Upper lobe of right lung (tissue), 1 donor: ENCODE data around the gene ARID3A. TPM values are rescaled to one million over a fixed set of nuclear protein-coding genes. Genes with fewer than 3 reads are reported as not detected.

Experiments used
- ATAC-seq: fragments of 200-7000 bp; cut with Tn5 transposase; one replicate; pipeline ENCODE4 v1.9.1; 2020; ENCODE audit warnings: mild to moderate bottlenecking, moderate library complexity
- DNase-seq: peaks from one replicate; pipeline ENCODE4 v3.0.0-alpha.2; 2020
- H3K27ac ChIP-seq: fragments of 200-600 bp; one replicate; pipeline ENCODE4 v1.8.0; 2022
- H3K27me3 ChIP-seq: fragments of 200-600 bp; one replicate; pipeline ENCODE4 v1.8.0; 2022; ENCODE audit warnings: mild to moderate bottlenecking
- H3K36me3 ChIP-seq: fragments of 200-600 bp; one replicate; pipeline ENCODE4 v1.8.0; 2022
- H3K4me1 ChIP-seq: fragments of 200-600 bp; one replicate; pipeline ENCODE4 v1.8.0; 2022
- H3K4me3 ChIP-seq: fragments of 200-600 bp; one replicate; pipeline ENCODE4 v1.8.0; 2022; ENCODE audit warnings: mild to moderate bottlenecking
- H3K9me3 ChIP-seq: fragments of 200-600 bp; one replicate; pipeline ENCODE4 v1.8.0; 2022
- intact Hi-C: fragments of 100-400 bp; cut with DNase I; formaldehyde crosslinking; loops from one replicate; pipeline ENCODE4 v1.11.0; 2022
- total RNA-seq: library from RNA; stranded (reverse); fragmentation: NEBNext Ultra II Directional; extraction: Animal tissue kit (Norgen Biotek cat#: 25700); gene quantifications from one replicate; pipeline ENCODE4 v1.2.1, GENCODE V29; 2021
- TF ChIP-seq, protein P1 (sequence below): fragments of 200-600 bp; IDR thresholded peaks from one replicate; pipeline ENCODE4 v1.8.0; 2022; ENCODE audit warnings: antibody characterized with exemption
- donor health status: DM: no; HTN: yes; CAD: no; lungs with severe emphysema.

ARID3A gene
- total RNA-seq, 1 donor from 2014 or later: 16.1 TPM

DNA sequence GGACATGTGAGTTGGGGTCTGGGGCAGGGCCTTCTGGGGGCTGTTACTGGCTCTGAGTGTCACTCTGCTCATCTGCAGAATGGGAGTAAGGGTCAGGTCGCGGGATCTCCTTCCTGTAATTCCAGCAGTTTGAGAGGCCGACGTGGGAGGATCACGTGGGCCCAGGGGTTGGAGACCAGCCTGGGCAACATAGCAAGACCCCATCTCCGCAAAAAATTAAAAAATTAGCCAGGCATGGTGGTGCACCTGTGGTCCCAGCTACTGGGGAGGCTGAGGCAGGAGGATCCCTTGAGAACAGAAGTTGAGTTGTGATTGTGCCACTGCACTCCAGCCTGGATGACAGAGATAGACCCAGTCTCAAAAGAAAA is 4.0 kb downstream of the ARID3A start:
- H3K9me3 ChIP-seq: no peaks in the 10 kb centered on the region
- no peaks in the 10 kb centered on the region for H3K27me3 ChIP-seq
- TF ChIP-seq, protein P1, sequence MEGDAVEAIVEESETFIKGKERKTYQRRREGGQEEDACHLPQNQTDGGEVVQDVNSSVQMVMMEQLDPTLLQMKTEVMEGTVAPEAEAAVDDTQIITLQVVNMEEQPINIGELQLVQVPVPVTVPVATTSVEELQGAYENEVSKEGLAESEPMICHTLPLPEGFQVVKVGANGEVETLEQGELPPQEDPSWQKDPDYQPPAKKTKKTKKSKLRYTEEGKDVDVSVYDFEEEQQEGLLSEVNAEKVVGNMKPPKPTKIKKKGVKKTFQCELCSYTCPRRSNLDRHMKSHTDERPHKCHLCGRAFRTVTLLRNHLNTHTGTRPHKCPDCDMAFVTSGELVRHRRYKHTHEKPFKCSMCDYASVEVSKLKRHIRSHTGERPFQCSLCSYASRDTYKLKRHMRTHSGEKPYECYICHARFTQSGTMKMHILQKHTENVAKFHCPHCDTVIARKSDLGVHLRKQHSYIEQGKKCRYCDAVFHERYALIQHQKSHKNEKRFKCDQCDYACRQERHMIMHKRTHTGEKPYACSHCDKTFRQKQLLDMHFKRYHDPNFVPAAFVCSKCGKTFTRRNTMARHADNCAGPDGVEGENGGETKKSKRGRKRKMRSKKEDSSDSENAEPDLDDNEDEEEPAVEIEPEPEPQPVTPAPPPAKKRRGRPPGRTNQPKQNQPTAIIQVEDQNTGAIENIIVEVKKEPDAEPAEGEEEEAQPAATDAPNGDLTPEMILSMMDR: no peak
- no peak overlapping the region for H3K4me3 ChIP-seq
- no peak overlapping the region for H3K27ac ChIP-seq
- ATAC-seq: no peak
- peaks cover 8% of the 10 kb centered on the region for H3K36me3 ChIP-seq
- no peak for DNase-seq
- peaks cover 28% of the 10 kb centered on the region for H3K4me1 ChIP-seq
- intact Hi-C loops: no loop called here

DNA sequence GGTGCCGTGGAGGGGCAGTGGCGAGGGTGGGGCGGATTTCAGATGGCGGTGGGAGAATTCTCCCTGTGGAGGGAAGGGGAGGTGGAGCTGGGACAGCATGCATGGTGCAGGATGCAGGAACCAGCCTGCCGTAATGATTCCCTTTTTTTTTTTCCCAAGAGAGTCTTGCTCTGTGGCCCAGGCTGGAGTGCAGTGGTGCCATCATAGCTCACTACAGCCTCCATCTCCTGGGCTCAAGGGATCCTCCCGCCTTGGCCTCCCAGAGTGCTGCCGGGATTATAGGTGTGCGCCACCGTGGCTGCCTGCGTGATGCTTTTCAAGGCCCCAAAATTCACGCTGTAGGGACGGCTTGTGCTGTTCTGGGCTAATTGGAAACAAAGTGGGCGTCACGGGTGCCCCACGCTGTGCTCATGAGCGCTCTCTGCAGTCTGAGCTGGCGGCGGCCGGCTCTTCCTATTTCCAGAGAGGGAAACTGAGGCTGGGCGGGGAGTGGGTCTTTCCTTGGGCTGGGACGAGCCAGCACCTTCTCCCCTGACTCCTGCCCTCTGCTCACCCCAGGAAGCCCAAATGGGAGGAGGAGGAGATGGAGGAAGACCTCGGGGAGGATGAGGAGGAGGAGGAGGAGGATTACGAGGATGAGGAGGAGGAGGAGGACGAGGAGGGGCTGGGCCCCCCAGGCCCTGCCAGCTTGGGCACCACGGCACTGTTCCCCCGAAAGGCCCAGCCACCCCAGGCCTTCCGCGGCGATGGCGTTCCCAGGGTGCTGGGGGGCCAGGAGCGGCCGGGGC is 6.2 kb downstream of the ARID3A start:
- no peak for DNase-seq
- no peak for ATAC-seq
- intact Hi-C loops: no loop called here
- Histone ChIP-seq H3K27me3 (no peaks in the 10 kb centered on the region), H3K36me3 (peaks cover 8% of the 10 kb centered on the region), H3K4me1 (peaks cover 35% of the 10 kb centered on the region), H3K27ac (peak overlapping the region; percentile 72), H3K4me3 (no peak overlapping the region), H3K9me3 (no peaks in the 10 kb centered on the region)
- TF ChIP-seq, protein P1: no peak

DNA sequence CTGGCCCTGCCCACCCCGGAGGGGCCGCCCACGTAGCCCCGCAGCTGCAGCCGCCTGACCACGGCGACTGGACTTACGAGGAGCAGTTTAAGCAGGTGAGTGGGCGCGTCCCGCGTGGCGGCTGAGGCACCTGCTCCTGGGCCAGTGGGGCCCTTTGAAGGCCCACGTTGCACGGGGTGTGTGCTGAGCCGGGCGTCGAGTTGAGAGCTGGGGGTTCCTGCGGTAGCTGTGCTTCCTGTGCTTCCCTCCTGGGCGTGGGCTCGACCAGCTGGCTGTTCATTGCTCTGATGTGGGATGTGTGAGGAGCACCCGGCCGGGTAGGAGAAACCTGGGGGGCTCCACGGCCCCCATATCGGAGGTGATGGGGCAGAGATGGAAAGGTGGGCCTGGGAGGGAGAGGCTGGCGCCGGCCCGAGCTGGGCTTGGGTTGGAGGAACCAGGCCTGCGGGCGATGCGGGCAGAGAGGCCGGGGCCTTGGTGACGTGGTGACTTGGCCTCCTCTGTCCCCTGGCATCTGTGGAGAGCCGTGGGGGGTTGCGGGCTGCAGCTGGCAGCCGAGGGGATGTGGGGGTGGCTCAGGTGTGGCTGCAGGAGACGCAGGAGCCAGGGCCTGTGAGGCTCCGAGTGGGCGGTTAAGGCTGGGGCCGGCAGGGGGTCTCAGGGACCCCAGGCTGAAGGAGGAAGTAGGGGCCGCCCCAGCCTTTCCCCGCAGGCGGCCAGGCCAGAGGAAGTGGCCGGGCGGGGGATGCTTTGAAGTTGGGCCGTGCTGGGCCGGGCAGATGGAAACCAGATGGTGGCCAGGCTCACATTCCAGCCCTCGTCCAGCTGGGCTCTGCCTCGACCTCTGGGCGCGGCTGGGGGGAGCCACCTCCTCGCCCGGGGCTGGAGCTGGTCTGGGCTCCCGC is 7.1 kb downstream of the ARID3A start:
- TF ChIP-seq, protein P1: no peak
- intact Hi-C loops: no loop called here
- ATAC-seq: peak; percentile 34
- Histone ChIP-seq H3K4me1 (peaks cover 35% of the 10 kb centered on the region), H3K9me3 (no peaks in the 10 kb centered on the region), H3K27me3 (no peaks in the 10 kb centered on the region), H3K27ac (peak overlapping the region; percentile 72), H3K36me3 (peaks cover 8% of the 10 kb centered on the region), H3K4me3 (no peak overlapping the region)
- DNase-seq: peak; percentile 77

DNA sequence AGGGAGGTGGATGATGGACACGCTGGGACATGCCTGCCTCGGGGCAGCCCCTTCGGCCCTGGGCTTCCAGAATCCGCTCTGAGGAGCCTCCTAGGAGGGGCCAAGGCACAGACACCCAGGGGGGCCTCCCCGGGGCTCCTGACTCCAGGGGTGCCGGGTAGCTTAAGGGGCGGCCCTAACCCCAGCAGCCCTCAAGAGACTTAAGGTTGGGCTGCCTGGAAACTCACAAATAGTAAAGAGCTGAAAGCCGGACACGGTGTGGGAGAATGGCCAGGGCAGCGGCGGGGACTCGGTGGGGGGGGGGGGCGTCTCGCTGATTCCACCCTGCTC is 7.7 kb downstream of the ARID3A start:
- intact Hi-C loops: no loop called here
- no peak overlapping the region for H3K4me3 ChIP-seq
- H3K9me3 ChIP-seq: no peaks in the 10 kb centered on the region
- ATAC-seq (no peak), DNase-seq (no peak)
- no peaks in the 10 kb centered on the region for H3K27me3 ChIP-seq
- H3K36me3 ChIP-seq: peaks cover 8% of the 10 kb centered on the region
- H3K4me1 ChIP-seq: peaks cover 35% of the 10 kb centered on the region
- TF ChIP-seq, protein P1: no peak
- peak overlapping the region; percentile 72 for H3K27ac ChIP-seq

DNA sequence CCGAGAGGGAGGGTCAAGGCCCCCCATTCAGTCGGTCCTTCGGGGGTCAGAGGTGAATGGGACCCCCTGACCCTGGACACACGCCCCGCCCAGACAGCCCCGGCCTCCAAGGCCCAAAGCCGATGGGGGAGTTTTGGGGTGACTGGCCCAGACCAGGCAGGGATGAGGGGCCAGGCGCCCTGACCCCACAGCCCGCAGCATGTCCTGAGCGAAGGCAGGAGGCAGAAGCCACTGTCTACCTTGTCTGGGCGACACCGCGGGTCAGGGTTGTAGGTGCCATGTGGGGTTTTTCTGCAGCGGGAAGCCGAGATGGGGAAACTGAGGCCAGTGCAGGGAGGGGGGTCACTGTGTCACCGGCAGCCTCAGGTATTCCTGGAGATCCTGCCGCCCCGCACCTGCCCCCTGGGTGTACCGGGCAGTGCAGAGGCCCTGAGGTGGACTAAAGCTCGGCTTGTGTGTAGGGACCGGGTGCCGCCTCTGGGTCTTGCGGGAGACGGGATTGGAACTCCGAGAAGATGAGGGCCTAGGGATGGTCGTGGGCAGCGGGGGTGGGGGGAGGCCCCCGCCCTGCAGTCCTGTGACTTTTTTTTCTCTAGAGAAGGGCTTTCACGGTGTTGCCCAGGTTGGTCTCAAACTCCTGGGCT is 8.5 kb downstream of the ARID3A start:
- Histone ChIP-seq H3K4me3 (no peak overlapping the region), H3K27ac (peak overlapping the region; percentile 72), H3K9me3 (no peaks in the 10 kb centered on the region), H3K4me1 (peaks cover 35% of the 10 kb centered on the region), H3K27me3 (no peaks in the 10 kb centered on the region), H3K36me3 (peaks cover 8% of the 10 kb centered on the region)
- no peak for ATAC-seq
- no peak for DNase-seq
- TF ChIP-seq, protein P1: no peak
- intact Hi-C loops: no loop called here
